HEK293 (cell line): ENCODE measurements around the gene CTNNA2.

Source experiments
- CTCF ChIP-seq: fragments of 450-650 bp; formaldehyde crosslinking; IDR thresholded peaks from 2 replicates; pipeline ENCODE4 v1.5.1; 2016; ENCODE audit warnings: missing biosample characterization, missing genetic modification characterization
- YY1 ChIP-seq: fragments of 450-650 bp; formaldehyde crosslinking; IDR thresholded peaks from 2 replicates; pipeline ENCODE4 v1.5.1; 2018; ENCODE audit warnings: missing biosample characterization, missing genetic modification characterization
- ZBTB26 ChIP-seq: fragments of 450-650 bp; formaldehyde crosslinking; optimal IDR thresholded peaks from 2 replicates; pipeline ENCODE3; 2016; ENCODE audit warnings: missing biosample characterization, mild to moderate bottlenecking, missing genetic modification characterization
- ZNF274 ChIP-seq, 2 experiments: fragments of 200-500 bp in 1 of 2; fragments of 450-650 bp in 1 of 2; sonication (Bioruptor generic) in 1 of 2; formaldehyde crosslinking in 1 of 2; IDR thresholded peaks; 2 replicates each; pipeline versions ENCODE4 v1.5.1 to v1.6.1; 2014 to 2016; ENCODE audit warnings: borderline replicate concordance in 1 of 2, inconsistent platforms in 1 of 2, low read length in 1 of 2, missing biosample characterization in 1 of 2, missing genetic modification characterization in 1 of 2
- TF ChIP-seq, protein P1 (sequence below): fragments of 450-650 bp; formaldehyde crosslinking; IDR thresholded peaks from 2 replicates; pipeline ENCODE4 v1.5.1; 2016; ENCODE audit warnings: missing biosample characterization, missing genetic modification characterization

DNA sequence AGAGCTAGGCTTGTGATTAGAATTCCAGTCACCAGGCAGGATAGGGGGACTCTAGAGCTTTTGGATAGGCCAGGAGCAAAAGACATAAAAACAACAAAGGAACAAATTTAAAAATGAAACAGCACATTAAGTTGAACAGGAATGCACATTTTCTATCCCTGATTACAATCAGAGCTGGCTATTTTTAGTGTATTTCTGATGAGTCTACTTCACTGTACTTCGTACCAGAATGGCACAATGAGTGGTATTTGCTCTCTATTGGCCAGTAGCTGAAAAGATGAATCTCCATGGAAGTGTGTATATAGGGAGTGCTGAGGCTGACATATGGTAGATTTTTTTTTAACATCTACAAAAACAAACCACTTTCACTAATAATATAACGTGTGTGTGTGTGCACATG, 825.9 kb downstream of the CTNNA2 start:
- TF ChIP-seq CTCF: no peak
- TF ChIP-seq ZNF274 (IDR thresholded peaks at IDR 0.05; ENCODE audit: low read length): no peak
- no peak for TF ChIP-seq ZNF274 (tag by site-specific recombination; IDR thresholded peaks at IDR 0.05; ENCODE audit: borderline replicate concordance)
- TF ChIP-seq, protein P1, sequence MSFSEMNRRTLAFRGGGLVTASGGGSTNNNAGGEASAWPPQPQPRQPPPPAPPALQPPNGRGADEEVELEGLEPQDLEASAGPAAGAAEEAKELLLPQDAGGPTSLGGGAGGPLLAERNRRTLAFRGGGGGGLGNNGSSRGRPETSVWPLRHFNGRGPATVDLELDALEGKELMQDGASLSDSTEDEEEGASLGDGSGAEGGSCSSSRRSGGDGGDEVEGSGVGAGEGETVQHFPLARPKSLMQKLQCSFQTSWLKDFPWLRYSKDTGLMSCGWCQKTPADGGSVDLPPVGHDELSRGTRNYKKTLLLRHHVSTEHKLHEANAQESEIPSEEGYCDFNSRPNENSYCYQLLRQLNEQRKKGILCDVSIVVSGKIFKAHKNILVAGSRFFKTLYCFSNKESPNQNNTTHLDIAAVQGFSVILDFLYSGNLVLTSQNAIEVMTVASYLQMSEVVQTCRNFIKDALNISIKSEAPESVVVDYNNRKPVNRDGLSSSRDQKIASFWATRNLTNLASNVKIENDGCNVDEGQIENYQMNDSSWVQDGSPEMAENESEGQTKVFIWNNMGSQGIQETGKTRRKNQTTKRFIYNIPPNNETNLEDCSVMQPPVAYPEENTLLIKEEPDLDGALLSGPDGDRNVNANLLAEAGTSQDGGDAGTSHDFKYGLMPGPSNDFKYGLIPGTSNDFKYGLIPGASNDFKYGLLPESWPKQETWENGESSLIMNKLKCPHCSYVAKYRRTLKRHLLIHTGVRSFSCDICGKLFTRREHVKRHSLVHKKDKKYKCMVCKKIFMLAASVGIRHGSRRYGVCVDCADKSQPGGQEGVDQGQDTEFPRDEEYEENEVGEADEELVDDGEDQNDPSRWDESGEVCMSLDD (tag by site-specific recombination): no peak
- TF ChIP-seq ZBTB26 (tag by site-specific recombination): no peak
- no peak for TF ChIP-seq YY1 (tag by site-specific recombination)
